AG04450 (cell line): ENCODE results near the gene NKAIN2. TPM values are rescaled to one million over a fixed set of nuclear protein-coding genes. Genes with fewer than 3 reads are reported as not detected.
A peak's percentile ranks its signal among the peaks of the same experiment; 100 is the strongest.

Experiments used
- CTCF ChIA-PET: fragments of 300-600, 350-600 bp; formaldehyde crosslinking; extraction: SDS; loops from one replicate; lab custom pipeline; 2022; ENCODE audit warnings: antibody characterized with exemption, inconsistent platforms; lab: Charles Lee
- POLR2A ChIA-PET: fragments of 350-600 bp; formaldehyde crosslinking; extraction: SDS; loops from one replicate; lab custom pipeline; 2021; ENCODE audit warnings: antibody characterized with exemption, inconsistent platforms; lab: Yijun Ruan, JAX
- DNase-seq: peaks from one replicate; pipeline ENCODE4 v3.0.0-alpha.2; 2011; ENCODE audit warnings: low read depth, low spot score
- H3K27ac ChIP-seq: one replicate; pipeline ENCODE4 v1.5.1; 2012; ENCODE audit warnings: low read depth, low read length, control low read depth
- H3K27me3 ChIP-seq: one replicate; pipeline ENCODE4 v1.6.0; 2012; ENCODE audit warnings: low read length; ENCODE audit not compliant: control insufficient read depth, insufficient read depth
- H3K4me3 ChIP-seq: 2 replicates; pipeline ENCODE4 v1.5.1; 2011; ENCODE audit warnings: mild to moderate bottlenecking, low read depth, low read length, control low read depth
- H3K9me3 ChIP-seq: 2 replicates; pipeline ENCODE4 v1.5.1; 2012; ENCODE audit warnings: low read length; ENCODE audit not compliant: control insufficient read depth, insufficient read depth
- polyA plus RNA-seq: library from polyadenylated mRNA; depleted of rRNA; stranded (reverse); fragments of >200 nt; gene quantifications from 2 replicates; pipeline ENCODE4 v1.2.3, GENCODE V29; 2011
- TF ChIP-seq, protein P1 (sequence below): IDR thresholded peaks from 2 replicates; pipeline ENCODE4 v1.5.1; 2011; ENCODE audit warnings: low read depth, low read length, control low read depth, inconsistent platforms

Gene NKAIN2
- polyA plus RNA-seq, 1 experiment: not detected

- Histone ChIP-seq H3K27ac (no peak overlapping the region), H3K27me3 (no peaks in the 10 kb centered on the region), H3K9me3 (no peaks in the 10 kb centered on the region), H3K4me3 (no peak overlapping the region)
- POLR2A ChIA-PET: no interaction called here
- TF ChIP-seq, protein P1, sequence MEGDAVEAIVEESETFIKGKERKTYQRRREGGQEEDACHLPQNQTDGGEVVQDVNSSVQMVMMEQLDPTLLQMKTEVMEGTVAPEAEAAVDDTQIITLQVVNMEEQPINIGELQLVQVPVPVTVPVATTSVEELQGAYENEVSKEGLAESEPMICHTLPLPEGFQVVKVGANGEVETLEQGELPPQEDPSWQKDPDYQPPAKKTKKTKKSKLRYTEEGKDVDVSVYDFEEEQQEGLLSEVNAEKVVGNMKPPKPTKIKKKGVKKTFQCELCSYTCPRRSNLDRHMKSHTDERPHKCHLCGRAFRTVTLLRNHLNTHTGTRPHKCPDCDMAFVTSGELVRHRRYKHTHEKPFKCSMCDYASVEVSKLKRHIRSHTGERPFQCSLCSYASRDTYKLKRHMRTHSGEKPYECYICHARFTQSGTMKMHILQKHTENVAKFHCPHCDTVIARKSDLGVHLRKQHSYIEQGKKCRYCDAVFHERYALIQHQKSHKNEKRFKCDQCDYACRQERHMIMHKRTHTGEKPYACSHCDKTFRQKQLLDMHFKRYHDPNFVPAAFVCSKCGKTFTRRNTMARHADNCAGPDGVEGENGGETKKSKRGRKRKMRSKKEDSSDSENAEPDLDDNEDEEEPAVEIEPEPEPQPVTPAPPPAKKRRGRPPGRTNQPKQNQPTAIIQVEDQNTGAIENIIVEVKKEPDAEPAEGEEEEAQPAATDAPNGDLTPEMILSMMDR: peak; percentile 71
- no peak for DNase-seq
- CTCF ChIA-PET: interaction anchor here (1.1 to 6.9 kb wide), 6 partner anchors 10 to 166 kb away, joined by 3 to 80 read pairs (median 4); no protein-coding TSS in a partner anchor
Measured at GRCh38 chr6:123965894-123966293, 162.2 kb downstream of the NKAIN2 start.

- CTCF ChIA-PET: interaction anchor here (1.1 to 6.9 kb wide), 6 partner anchors 11 to 167 kb away, joined by 3 to 80 read pairs (median 4); no protein-coding TSS in a partner anchor
- POLR2A ChIA-PET: no interaction called here
- H3K27me3 ChIP-seq: no peaks in the 10 kb centered on the region
- no peaks in the 10 kb centered on the region for H3K9me3 ChIP-seq
- no peak for DNase-seq
- TF ChIP-seq, protein P1: no peak
- no peak overlapping the region for H3K27ac ChIP-seq
- no peak overlapping the region for H3K4me3 ChIP-seq
Measured at GRCh38 chr6:123966618-123967017, 163.0 kb downstream of the NKAIN2 start.

GRCh38 chr6:123967905-123968304 is 164.2 kb downstream of the NKAIN2 start:
- no peaks in the 10 kb centered on the region for H3K9me3 ChIP-seq
- no peak for DNase-seq
- CTCF ChIA-PET: interaction anchor here (1.0 kb wide), 1 partner anchor 165 kb away, joined by 7 read pairs; no protein-coding TSS in a partner anchor
- POLR2A ChIA-PET: no interaction called here
- TF ChIP-seq, protein P1: no peak
- H3K4me3 ChIP-seq: no peak overlapping the region
- H3K27me3 ChIP-seq: no peaks in the 10 kb centered on the region
- H3K27ac ChIP-seq: no peak overlapping the region

DNA sequence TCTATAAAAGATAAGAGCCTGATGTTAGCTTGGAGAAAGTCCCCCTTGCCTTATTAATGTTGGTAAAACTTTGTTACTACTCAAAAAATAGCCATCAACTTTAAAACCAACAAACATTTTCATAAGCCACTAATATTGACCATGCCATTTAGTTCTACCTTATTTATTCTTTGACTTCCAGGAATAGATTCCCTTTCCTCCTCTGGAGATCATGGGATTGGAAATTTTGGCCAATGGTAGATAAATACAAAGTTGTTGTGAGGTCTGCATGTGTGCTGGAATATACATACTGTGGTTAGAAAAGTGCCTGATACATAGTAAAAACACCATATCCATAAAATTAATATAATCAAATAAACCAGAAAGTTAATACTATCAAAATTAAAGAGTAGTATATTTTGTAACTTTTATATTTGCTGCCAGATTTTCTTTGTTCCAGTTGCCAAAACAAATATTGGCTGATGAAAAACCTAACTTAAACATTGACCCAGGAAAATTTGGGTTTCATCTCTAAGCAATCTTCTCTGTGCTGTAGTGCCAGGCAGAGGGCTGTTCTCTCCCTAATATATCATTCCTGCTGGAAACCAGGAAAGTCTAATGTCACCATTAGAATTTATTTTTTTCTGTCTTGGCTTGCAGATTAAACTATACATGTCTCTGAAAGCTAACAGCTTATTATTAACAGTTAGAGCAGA is 169.1 kb downstream of the NKAIN2 start:
- Histone ChIP-seq H3K27me3 (no peaks in the 10 kb centered on the region), H3K9me3 (no peaks in the 10 kb centered on the region), H3K4me3 (no peak overlapping the region), H3K27ac (no peak overlapping the region)
- ChIA-PET POLR2A (no interaction called here), CTCF (interaction anchor here (0.6 kb wide), 1 partner anchor 170 kb away, joined by 3 read pairs; no protein-coding TSS in a partner anchor)
- DNase-seq: no peak
- TF ChIP-seq, protein P1: no peak

- Histone ChIP-seq H3K9me3 (no peaks in the 10 kb centered on the region), H3K4me3 (no peak overlapping the region), H3K27me3 (no peaks in the 10 kb centered on the region), H3K27ac (no peak overlapping the region)
- ChIA-PET CTCF (no interaction called here), POLR2A (no interaction called here)
- no peak for DNase-seq
- TF ChIP-seq, protein P1: no peak
Measured at GRCh38 chr6:123980311-123980710, 176.6 kb downstream of the NKAIN2 start.
